ENCODE results near the gene COMMD8.

GRCh38 chr4:47485047-47485692 lies 21.7 kb upstream of the COMMD8 start, which contains the start of gene ATP10D:
- TF ChIP-seq CTCF (IDR thresholded peaks at IDR 0.05) (peak in 4 of 6 experiments; percentile 26 to 49 (median 36)), POLR2A (IDR thresholded peaks at IDR 0.05) (peak in 3 of 4 donors; percentile 62 to 91 (median 86)), EP300 (IDR thresholded peaks at IDR 0.05) (peak in 1 of 4 donors; percentile 31)
